Measurements from ENCODE around the gene TEKTIP1. TPM values are rescaled to one million over a fixed set of nuclear protein-coding genes. Genes with fewer than 3 reads are reported as not detected.
"Not testable (repeated sequence)": the region's sequence is repeated elsewhere in the genome, so short reads cannot be mapped to it uniquely, and the experiment has no call there.

The TEKTIP1 gene
- total RNA-seq, 2 donors from 2014 or later: not detected

DNA sequence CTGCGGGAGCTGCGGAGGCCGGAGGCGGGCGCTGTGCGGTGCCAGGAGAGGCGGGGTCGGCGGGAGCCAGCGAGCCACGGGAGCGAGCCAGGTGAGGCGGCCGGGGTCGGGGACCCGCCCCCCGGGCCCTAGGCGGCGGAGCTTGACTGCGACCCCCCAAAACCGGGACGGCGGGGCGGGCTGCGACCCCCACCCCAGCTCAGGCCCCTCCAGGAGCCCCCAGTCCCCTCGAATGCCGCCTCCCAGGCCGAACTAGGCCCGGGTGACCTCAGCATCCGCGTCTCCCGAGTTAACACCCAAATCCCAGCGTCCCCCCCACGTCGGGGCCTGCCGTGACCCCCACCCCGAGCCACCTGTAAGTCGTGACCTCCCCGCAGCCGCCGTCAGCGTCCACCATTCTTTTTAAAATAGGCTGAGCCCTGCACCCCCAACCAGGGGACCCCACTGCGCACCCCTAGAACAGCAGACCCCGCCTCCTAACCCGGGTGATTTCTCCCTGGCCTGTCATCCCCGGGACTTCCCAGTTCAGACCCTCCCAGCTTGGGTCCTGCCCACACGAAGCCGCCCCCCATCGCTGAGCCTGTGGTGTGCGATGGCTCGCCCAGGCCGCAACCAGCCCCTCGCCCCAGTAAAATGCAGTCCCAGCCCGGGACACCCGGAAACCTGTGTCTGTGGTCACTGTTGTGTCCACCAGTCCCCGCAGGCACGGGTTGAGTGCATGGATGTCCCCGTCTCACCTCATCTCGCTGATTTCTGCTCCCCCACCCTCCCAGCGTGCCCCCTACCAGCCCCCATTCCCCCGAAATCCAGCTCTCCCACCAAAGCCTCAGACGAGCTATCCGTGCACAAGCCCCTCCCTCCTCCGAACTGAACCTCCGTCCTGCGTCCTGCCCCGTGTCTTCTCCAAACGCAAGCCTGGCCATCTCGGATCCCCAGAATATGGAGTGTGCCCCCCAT is 32.3 kb upstream of the TEKTIP1 start:
- TF ChIP-seq, protein P1, sequence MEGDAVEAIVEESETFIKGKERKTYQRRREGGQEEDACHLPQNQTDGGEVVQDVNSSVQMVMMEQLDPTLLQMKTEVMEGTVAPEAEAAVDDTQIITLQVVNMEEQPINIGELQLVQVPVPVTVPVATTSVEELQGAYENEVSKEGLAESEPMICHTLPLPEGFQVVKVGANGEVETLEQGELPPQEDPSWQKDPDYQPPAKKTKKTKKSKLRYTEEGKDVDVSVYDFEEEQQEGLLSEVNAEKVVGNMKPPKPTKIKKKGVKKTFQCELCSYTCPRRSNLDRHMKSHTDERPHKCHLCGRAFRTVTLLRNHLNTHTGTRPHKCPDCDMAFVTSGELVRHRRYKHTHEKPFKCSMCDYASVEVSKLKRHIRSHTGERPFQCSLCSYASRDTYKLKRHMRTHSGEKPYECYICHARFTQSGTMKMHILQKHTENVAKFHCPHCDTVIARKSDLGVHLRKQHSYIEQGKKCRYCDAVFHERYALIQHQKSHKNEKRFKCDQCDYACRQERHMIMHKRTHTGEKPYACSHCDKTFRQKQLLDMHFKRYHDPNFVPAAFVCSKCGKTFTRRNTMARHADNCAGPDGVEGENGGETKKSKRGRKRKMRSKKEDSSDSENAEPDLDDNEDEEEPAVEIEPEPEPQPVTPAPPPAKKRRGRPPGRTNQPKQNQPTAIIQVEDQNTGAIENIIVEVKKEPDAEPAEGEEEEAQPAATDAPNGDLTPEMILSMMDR (IDR thresholded peaks at IDR 0.05): no peak
- DNase-seq (ENCODE audit: low spot score): no peak
- Histone ChIP-seq H3K9me3 (no peaks in the 10 kb centered on the region), H3K4me1 (peaks cover 0 to 40% of the 10 kb centered on the region in 2 donors), H3K27ac (peak overlapping the region; percentile 79 to 89), H3K36me3 (no peaks in the 10 kb centered on the region), H3K4me3 (peak overlapping the region; percentile 99), H3K27me3 (no peaks in the 10 kb centered on the region)

DNA sequence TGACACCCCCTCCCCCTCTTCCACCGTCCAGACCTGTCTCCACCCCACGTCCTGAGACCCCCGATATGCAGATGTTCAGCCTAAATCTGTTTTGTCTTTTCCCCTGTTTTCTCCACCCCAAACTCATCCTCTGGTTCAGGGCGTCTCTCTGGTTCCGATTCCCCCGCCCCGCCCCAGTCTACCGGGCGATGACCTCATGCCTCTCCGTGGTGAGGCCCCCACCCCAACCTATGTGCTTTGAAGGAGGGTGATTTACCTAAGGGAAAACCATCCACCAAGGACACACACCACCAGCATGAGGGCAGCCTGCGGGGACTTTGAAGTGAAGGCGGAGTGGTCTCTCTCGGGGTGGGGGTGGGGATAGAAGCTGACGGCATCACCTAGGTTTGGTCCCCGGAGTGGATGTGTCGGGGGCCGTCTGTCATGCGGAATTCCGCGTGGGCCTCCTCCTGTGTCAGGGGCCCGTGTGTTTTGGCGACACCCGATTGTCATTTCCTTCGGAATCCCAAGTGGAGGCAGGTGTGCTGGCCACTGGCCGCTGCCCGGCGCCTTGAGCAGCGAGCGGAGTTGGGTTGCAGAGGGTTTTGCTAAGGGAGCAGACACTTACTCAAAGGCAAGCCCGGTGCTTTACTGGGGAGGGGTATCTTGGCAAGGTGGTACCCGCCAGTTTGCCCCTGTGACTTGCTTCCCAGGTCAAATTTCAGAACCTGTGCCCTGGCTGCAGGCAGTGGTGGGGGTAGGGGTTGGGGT is 31.4 kb upstream of the TEKTIP1 start:
- Histone ChIP-seq H3K27ac (peak overlapping the region; percentile 79 to 89), H3K9me3 (no peaks in the 10 kb centered on the region), H3K4me1 (peaks cover 0 to 49% of the 10 kb centered on the region in 2 donors), H3K4me3 (peak overlapping the region; percentile 99), H3K36me3 (no peaks in the 10 kb centered on the region), H3K27me3 (no peaks in the 10 kb centered on the region)
- DNase-seq (ENCODE audit: low spot score): peak; percentile 61
- TF ChIP-seq, protein P1 (IDR thresholded peaks at IDR 0.05): no peak

DNA sequence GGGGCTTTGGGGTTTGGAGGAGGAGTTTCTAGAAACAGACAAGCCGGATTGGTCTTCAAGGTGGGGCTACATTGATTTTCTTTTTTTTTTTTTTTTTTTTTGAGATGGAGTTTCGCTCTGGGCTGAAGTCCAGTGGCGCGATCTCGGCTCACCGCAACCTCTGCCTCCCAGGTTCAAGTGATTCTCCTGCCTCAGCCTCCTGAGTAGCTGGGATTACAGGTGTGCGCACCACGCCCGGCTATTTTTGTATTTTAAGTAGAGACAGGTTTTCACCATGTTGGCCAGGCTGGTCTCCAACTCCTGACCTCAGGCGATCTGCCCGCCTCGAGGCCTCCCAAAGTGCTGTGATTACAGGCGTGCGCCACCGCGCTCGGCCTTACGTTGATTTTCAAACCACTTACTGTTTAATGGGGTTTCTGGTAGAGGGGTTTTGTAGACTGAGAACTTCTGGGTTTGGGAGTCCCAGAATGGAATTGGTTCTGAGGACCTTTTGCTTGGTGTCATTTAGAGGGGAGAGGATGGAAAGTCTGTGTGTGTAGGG is 30.8 kb upstream of the TEKTIP1 start:
- peaks cover 0 to 55% of the 10 kb centered on the region in 2 donors for H3K4me1 ChIP-seq
- not testable (repeated sequence) for H3K9me3 ChIP-seq; H3K36me3 ChIP-seq; DNase-seq (ENCODE audit: low spot score); H3K4me3 ChIP-seq; H3K27me3 ChIP-seq; H3K27ac ChIP-seq

DNA sequence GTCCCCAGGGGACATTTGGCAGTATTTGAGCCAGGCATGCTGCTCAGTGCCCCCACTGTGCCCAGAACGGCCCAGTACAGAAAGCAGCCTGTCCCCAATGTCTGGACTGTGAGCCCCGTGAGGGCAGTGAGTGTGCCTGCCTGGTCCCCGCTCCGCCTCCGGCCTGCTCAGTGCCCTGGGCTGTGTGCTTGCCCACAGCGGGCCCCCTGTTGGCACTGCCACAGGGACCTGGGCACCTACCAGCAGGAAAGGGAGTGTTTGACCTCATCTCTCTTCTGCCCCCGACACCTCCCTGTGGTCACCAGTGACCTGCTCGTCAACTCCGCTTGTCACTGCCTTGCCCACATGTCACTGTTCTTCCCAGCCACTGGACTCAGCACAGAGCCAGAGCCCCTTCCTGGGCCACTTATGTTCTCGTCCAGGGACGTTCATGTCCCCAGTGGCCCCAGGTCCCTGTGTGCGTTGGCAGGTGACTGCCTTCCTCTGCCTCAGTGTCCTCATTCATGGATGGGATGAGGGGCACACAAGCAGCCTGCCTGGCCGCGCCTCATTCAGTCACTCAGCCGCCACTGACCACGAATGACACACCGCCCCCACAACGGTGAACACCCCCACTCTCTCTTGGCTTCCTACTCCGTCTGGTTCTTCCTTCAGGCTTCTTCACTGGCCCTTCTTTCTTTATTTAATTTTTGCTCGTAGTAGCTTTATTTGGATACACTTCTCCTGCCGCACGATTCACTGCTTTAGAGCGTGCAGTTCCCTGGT is 30.0 kb upstream of the TEKTIP1 start:
- H3K9me3 ChIP-seq: no peaks in the 10 kb centered on the region
- no peaks in the 10 kb centered on the region for H3K27me3 ChIP-seq
- H3K4me1 ChIP-seq: peaks cover 0 to 59% of the 10 kb centered on the region in 2 donors
- H3K4me3 ChIP-seq: no peak overlapping the region
- H3K27ac ChIP-seq: no peak overlapping the region
- TF ChIP-seq, protein P1 (IDR thresholded peaks at IDR 0.05): no peak
- no peak for DNase-seq (ENCODE audit: low spot score)
- H3K36me3 ChIP-seq: no peaks in the 10 kb centered on the region

DNA sequence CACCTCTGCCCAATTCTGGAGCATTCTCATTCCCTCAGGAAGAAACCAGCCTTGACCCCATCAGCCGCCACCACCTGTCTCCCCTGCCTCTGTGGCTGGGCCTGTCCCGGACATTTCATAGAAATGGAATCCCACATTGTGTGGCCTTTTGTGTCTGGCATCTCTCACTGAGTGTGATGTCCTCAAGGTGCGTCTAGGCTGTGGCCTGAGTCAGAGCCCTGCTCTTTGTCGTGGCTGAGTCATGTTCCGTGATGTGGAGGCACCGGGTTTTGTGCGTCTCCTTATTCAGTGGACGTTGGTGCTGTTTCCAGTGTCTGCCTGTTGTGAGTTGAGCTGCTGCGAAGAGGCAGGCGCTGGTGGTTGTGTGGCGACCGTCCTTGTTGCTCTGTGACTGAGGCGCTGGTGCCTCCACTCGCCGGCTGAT is 29.4 kb upstream of the TEKTIP1 start:
- H3K36me3 ChIP-seq: no peaks in the 10 kb centered on the region
- no peak overlapping the region for H3K4me3 ChIP-seq
- TF ChIP-seq, protein P1 (IDR thresholded peaks at IDR 0.05): no peak
- H3K27me3 ChIP-seq: no peaks in the 10 kb centered on the region
- H3K9me3 ChIP-seq: no peaks in the 10 kb centered on the region
- DNase-seq (ENCODE audit: low spot score): no peak
- H3K4me1 ChIP-seq: peaks cover 0 to 59% of the 10 kb centered on the region in 2 donors
- no peak overlapping the region for H3K27ac ChIP-seq

Measured in right atrium auricular region (tissue), 2 donors.